A549 (cell line): ENCODE results near the gene AUTS2. TPM values are rescaled to one million over a fixed set of nuclear protein-coding genes. Genes with fewer than 3 reads are reported as not detected.

Experiments
- ATAC-seq, 2 experiments: fragments of 200-7000 bp in 1 of 2; fragments of >200 bp in 1 of 2; cut with Nextera tagmentation in 1 of 2; cut with Tn5 transposase in 1 of 2; 3 replicates each; pipeline versions ENCODE4 v1.8.0 to v1.9.1; 2018 to 2020; ENCODE audit warnings: mild to moderate bottlenecking in 1 of 2, moderate library complexity in 1 of 2
- CTCF ChIA-PET: fragments of 300-600 bp; sonication (Branson Sonifier 250); formaldehyde crosslinking; extraction: SDS; loops from one replicate; lab custom pipeline; 2021; ENCODE audit warnings: antibody characterized with exemption, inconsistent platforms; lab: Yijun Ruan, JAX
- POLR2A ChIA-PET: fragments of 350-600 bp; formaldehyde crosslinking; extraction: SDS; loops from one replicate; lab custom pipeline; 2021; ENCODE audit warnings: antibody characterized with exemption, inconsistent platforms; lab: Yijun Ruan, JAX
- DNase-seq, 2 experiments: peaks; one replicate each; pipeline versions ENCODE4 v3.0.0 to v3.0.0-alpha.2; 2011 to 2016; ENCODE audit warnings: low read depth in 1 of 2, low spot score in 1 of 2
- FAIRE-seq: peaks from 2 replicates; lab custom pipeline; 2011; peaks lifted over from hg19 to GRCh38; lab: Jason Lieb, UNC
- H3K27ac ChIP-seq, 2 experiments: fragments of >200 bp; sonication (Bioruptor Twin); formaldehyde crosslinking; 3 replicates each; pipeline ENCODE4 v1.5.1; 2016 to 2017
- H3K4me1 ChIP-seq: fragments of >200 bp; sonication (Bioruptor Twin); formaldehyde crosslinking; 3 replicates; pipeline ENCODE4 v1.6.1; 2016
- H3K4me2 ChIP-seq: fragments of >200 bp; sonication (Bioruptor Twin); formaldehyde crosslinking; 3 replicates; pipeline ENCODE4 v1.6.1; 2016
- H3K4me3 ChIP-seq: fragments of >200 bp; sonication (Bioruptor Twin); formaldehyde crosslinking; 3 replicates; pipeline ENCODE4 v1.5.1; 2016
- H3K9me3 ChIP-seq: fragments of >200 bp; sonication (Bioruptor Twin); formaldehyde crosslinking; 3 replicates; pipeline ENCODE4 v1.6.1; 2016
- BHLHE40 ChIP-seq: IDR thresholded peaks from 2 replicates; pipeline ENCODE4 v1.6.1; 2012; ENCODE audit warnings: low read depth, low read length, inconsistent platforms
- CBX8 ChIP-seq: fragments of 200-600 bp; sonication (generic); IDR thresholded peaks from 2 replicates; pipeline ENCODE4 v1.6.1; 2016
- CTCF ChIP-seq: fragments of >200 bp; sonication (Bioruptor Twin); formaldehyde crosslinking; IDR thresholded peaks from 3 replicates; pipeline ENCODE4 v1.5.1; 2016
- ELK1 ChIP-seq: fragments of 150-350 bp; IDR thresholded peaks from 2 replicates; pipeline ENCODE4 v1.6.1; 2014; ENCODE audit warnings: low read depth, mild to moderate bottlenecking, low read length
- FOSB ChIP-seq: fragments of 250-450 bp; sonication (Bioruptor Pico); IDR thresholded peaks from 2 replicates; pipeline ENCODE4 v1.5.0; 2020; ENCODE audit warnings: mild to moderate bottlenecking, moderate library complexity
- FOSL2 ChIP-seq, 2 experiments: fragments of 450-650 bp in 1 of 2; fragments of >200 bp in 1 of 2; sonication (Bioruptor Twin) in 1 of 2; formaldehyde crosslinking; IDR thresholded peaks; 2 replicates each; pipeline versions ENCODE4 v1.5.0 to v1.6.1; 2016 to 2020; ENCODE audit warnings: mild to moderate bottlenecking in 1 of 2, moderate library complexity in 1 of 2
- FOXS1 ChIP-seq: fragments of 250-450 bp; sonication (Bioruptor Pico); IDR thresholded peaks from 2 replicates; pipeline ENCODE4 v1.5.0; 2020; ENCODE audit warnings: mild to moderate bottlenecking, moderate library complexity
- HDAC2 ChIP-seq: fragments of 200-600 bp; sonication (generic); IDR thresholded peaks from 2 replicates; pipeline ENCODE4 v1.6.1; 2016
- HMGXB4 ChIP-seq: fragments of 250-450 bp; sonication (Bioruptor Pico); IDR thresholded peaks from 2 replicates; pipeline ENCODE4 v1.5.0; 2021; ENCODE audit warnings: mild to moderate bottlenecking, moderate library complexity, borderline replicate concordance
- JUNB ChIP-seq: fragments of >200 bp; sonication (Bioruptor Twin); formaldehyde crosslinking; IDR thresholded peaks from 2 replicates; pipeline ENCODE4 v1.6.1; 2016
- MAFK ChIP-seq: fragments of 450-650 bp; IDR thresholded peaks from 2 replicates; pipeline ENCODE4 v1.6.1; 2014; ENCODE audit not compliant: partially characterized antibody
- MAX ChIP-seq: IDR thresholded peaks from 2 replicates; pipeline ENCODE4 v1.6.1; 2012
- NPAS2 ChIP-seq: fragments of 250-450 bp; sonication (Bioruptor Pico); IDR thresholded peaks from 2 replicates; pipeline ENCODE4 v1.8.0; 2022; ENCODE audit warnings: mild to moderate bottlenecking, moderate library complexity, borderline replicate concordance
- PBX3 ChIP-seq: IDR thresholded peaks from 2 replicates; pipeline ENCODE4 v1.6.1; 2012
- RARB ChIP-seq: fragments of 250-450 bp; sonication (Bioruptor Pico); IDR thresholded peaks from 2 replicates; pipeline ENCODE4 v1.8.0; 2021; ENCODE audit warnings: mild to moderate bottlenecking, moderate library complexity
- RCOR1 ChIP-seq: fragments of 150-350 bp; IDR thresholded peaks from 2 replicates; pipeline ENCODE4 v1.6.1; 2014; ENCODE audit warnings: antibody characterized with exemption, low read length, low read depth
- RFX5 ChIP-seq: fragments of 450-650 bp; IDR thresholded peaks from 2 replicates; pipeline ENCODE4 v1.7.1; 2014; ENCODE audit warnings: antibody characterized with exemption, mild to moderate bottlenecking, moderate library complexity
- USF2 ChIP-seq: fragments of 450-650 bp; IDR thresholded peaks from 2 replicates; pipeline ENCODE4 v1.6.1; 2014; ENCODE audit warnings: antibody characterized with exemption
- ZC3H11A ChIP-seq: fragments of 450-650 bp; IDR thresholded peaks from 2 replicates; pipeline ENCODE4 v1.6.1; 2014; ENCODE audit warnings: antibody characterized with exemption, mild to moderate bottlenecking
- WGBS: methylation state at CpG from one replicate; pipeline ENCODE4 v1.1.6; 2017; ENCODE audit errors: missing lambda C conversion rate; 5-methylcytosine and 5-hydroxymethylcytosine counted together
- polyA plus RNA-seq, 4 experiments: library from polyadenylated mRNA; depleted of rRNA in 3 of 4; stranded (reverse); fragments of >200 nt; fragmentation: RNase III in 1 of 4; extraction: RNeasy Plus Mini Kit Qiagen cat#74134 plus additional on column Dnase treatment in 1 of 4; gene quantifications; 2 replicates in 3 of 4; 3 replicates in 1 of 4; pipeline ENCODE4 v1.2.3, GENCODE V29; 2011 to 2017

AUTS2 gene
- polyA plus RNA-seq, 2 of the 4 experiments (the other 2 are of a cell fraction) = 1.6 to 3.6 TPM

GRCh38 chr7:70717553-70718329 is 1119.5 kb downstream of the AUTS2 start:
- no peak for DNase-seq
- ChIA-PET CTCF (interaction anchor here (1.2 to 1.7 kb wide), 2 partner anchors 11 to 20 kb away, joined by 3 to 4 read pairs; no protein-coding TSS in a partner anchor), POLR2A (no interaction called here)
- no peaks in the 10 kb centered on the region for H3K4me1 ChIP-seq
- no peak overlapping the region for H3K4me3 ChIP-seq
- no peak overlapping the region for H3K27ac ChIP-seq
- H3K4me2 ChIP-seq = no peak overlapping the region
- H3K9me3 ChIP-seq = 0 out of 3 replicates have a peak, but pooled peaks cover 4% of the 10 kb centered on the region
- 51% methylated on average over 9 of the region's 9 CpGs for WGBS
- no peak for ATAC-seq
- no peak for FAIRE-seq
- TF ChIP-seq CTCF = no peak
- no peak for TF ChIP-seq CBX8
- TF ChIP-seq BHLHE40 = no peak
- no peak for TF ChIP-seq FOSB (CRISPR knock-in tag)
- no peak for TF ChIP-seq JUNB
- no peak for TF ChIP-seq FOXS1

- ChIA-PET CTCF (interaction anchor here (1.2 kb wide), 1 partner anchor 10 kb away, joined by 3 read pairs; no protein-coding TSS in a partner anchor), POLR2A (no interaction called here)
- WGBS = 55% methylated on average over 5 of the region's 7 CpGs
- Histone ChIP-seq H3K27ac (no peak overlapping the region), H3K9me3 (0 out of 3 replicates have a peak, but pooled peaks cover 4% of the 10 kb centered on the region), H3K4me2 (no peak overlapping the region), H3K4me3 (no peak overlapping the region), H3K4me1 (no peaks in the 10 kb centered on the region)
- ATAC-seq (no peak), FAIRE-seq (no peak), DNase-seq (no peak)
- TF ChIP-seq FOSB (CRISPR knock-in tag) (no peak), RARB (no peak), FOSL2 (IDR thresholded peaks at IDR 0.05) (no peak), FOSL2 (CRISPR knock-in tag; IDR thresholded peaks at IDR 0.05) (no peak), USF2 (no peak), MAFK (no peak), CBX8 (no peak), HMGXB4 (CRISPR knock-in tag) (no peak), HDAC2 (no peak), RFX5 (no peak), ZC3H11A (no peak), ELK1 (no peak), NPAS2 (CRISPR knock-in tag) (no peak), MAX (no peak), PBX3 (no peak), RCOR1 (no peak)
These were observed 1120.8 kb downstream of the AUTS2 start for GRCh38 chr7:70719125-70719524.
